Hindlimb muscle (tissue), 1 donor: ENCODE measurements around the gene DLX2. TPM values are rescaled to one million over a fixed set of nuclear protein-coding genes. Genes with fewer than 3 reads are reported as not detected.

Experiments
- DNase-seq: peaks from one replicate; pipeline ENCODE4 v3.0.0-alpha.2; 2013
- polyA plus RNA-seq: library from polyadenylated mRNA; unstranded; fragments of 120-200 nt; gene quantifications from one replicate; pipeline ENCODE4 v1.2.1, GENCODE V29; 2013; ENCODE audit not compliant: insufficient read length

The DLX2 gene
- polyA plus RNA-seq, 1 donor, result not detected

GRCh38 chr2:172107690-172108586 is 5.2 kb upstream of the DLX2 start:
- DNase-seq, result no peak

- no peak for DNase-seq
Measured at GRCh38 chr2:172106108-172106961, 3.6 kb upstream of the DLX2 start.

GRCh38 chr2:172105471-172106107 is 2.9 kb upstream of the DLX2 start:
- DNase-seq, result no peak

GRCh38 chr2:172103471-172104272 is 972 bp upstream of the DLX2 start:
- peak; percentile 84 for DNase-seq

- DNase-seq, result no peak
Measured at GRCh38 chr2:172101821-172102390, 794 bp downstream of the DLX2 start.

- no peak for DNase-seq
Measured at GRCh38 chr2:172100935-172101820, 1.5 kb downstream of the DLX2 start.

- no peak for DNase-seq
Measured at GRCh38 chr2:172100080-172100934, 2.4 kb downstream of the DLX2 start.

- no peak for DNase-seq
Measured at GRCh38 chr2:172099472-172100079, 3.1 kb downstream of the DLX2 start.

- no peak for DNase-seq
Measured at GRCh38 chr2:172098650-172099471, 3.8 kb downstream of the DLX2 start.

GRCh38 chr2:172098287-172098649 is 4.4 kb downstream of the DLX2 start:
- DNase-seq, result no peak

- no peak for DNase-seq
Measured at GRCh38 chr2:172097557-172098131, 5.1 kb downstream of the DLX2 start.

- DNase-seq, result no peak
Measured at GRCh38 chr2:172096626-172097547, 5.8 kb downstream of the DLX2 start.

GRCh38 chr2:172095905-172096625 is 6.6 kb downstream of the DLX2 start:
- no peak for DNase-seq

GRCh38 chr2:172095146-172095904 is 7.4 kb downstream of the DLX2 start:
- DNase-seq, result no peak
